Esophagus squamous epithelium (tissue), 4 donors: ENCODE results near the gene DCHS1.

Experiments used
- CTCF ChIP-seq, 6 experiments: fragments of 450-650 bp in 4 of 6; fragments of 200-600 bp in 2 of 6; sonication (generic) in 2 of 6; IDR thresholded peaks; one replicate each; pipeline ENCODE4 v1.5.1; 2016 to 2019; ENCODE audit warnings: antibody characterized with exemption in 6 of 6, mild to moderate bottlenecking in 4 of 6, moderate library complexity in 4 of 6
- POLR2A ChIP-seq, 4 donors: fragments of 450-650 bp; IDR thresholded peaks; one replicate each; pipeline ENCODE4 v1.6.1; 2017; ENCODE audit warnings: antibody characterized with exemption in 4 of 4, mild to moderate bottlenecking in 4 of 4, moderate library complexity in 3 of 4

- TF ChIP-seq CTCF (IDR thresholded peaks at IDR 0.05) (no peak), POLR2A (IDR thresholded peaks at IDR 0.05) (no peak)
Observed at GRCh38 chr11:6611092-6611962, 44.3 kb downstream of the DCHS1 start.
